Activated T-cell treated with anti-CD3 and anti-CD28 coated beads, Interleukin-2, amount 50 U/mL, for 72 hours (primary cell): ENCODE measurements around the gene ARSB. TPM values are rescaled to one million over a fixed set of nuclear protein-coding genes. Genes with fewer than 3 reads are reported as not detected.

Source experiments
- ATAC-seq, 2 donors: fragments of 150-1000 bp; cut with Tn5 transposase; replicated peaks in 1 of 2; 2 replicates each; pipeline ENCODE4 v1.10.0; 2021; ENCODE audit warnings: moderate library complexity in 2 of 2, mild to moderate bottlenecking in 1 of 2
- DNase-seq, 2 donors: peaks; one replicate each; pipeline ENCODE4 v3.0.0; 2021 to 2022; ENCODE audit warnings: mixed read lengths in 1 of 2
- H3K27ac Mint-ChIP-seq: one replicate; pipeline ENCODE4 v1.8.0; 2022; ENCODE audit warnings: mild to moderate bottlenecking, moderate library complexity, mixed read lengths
- H3K27me3 Mint-ChIP-seq: one replicate; pipeline ENCODE4 v1.8.0; 2022; ENCODE audit warnings: low read depth, mixed read lengths
- H3K36me3 Mint-ChIP-seq, 2 donors: one replicate each; pipeline ENCODE4 v1.8.0; 2022; ENCODE audit warnings: mixed read lengths in 2 of 2, mild to moderate bottlenecking in 1 of 2; ENCODE audit not compliant: insufficient read depth in 2 of 2
- H3K4me1 Mint-ChIP-seq: one replicate; pipeline ENCODE4 v1.8.0; 2022; ENCODE audit warnings: low read depth, mixed read lengths
- H3K4me3 Mint-ChIP-seq, 2 donors: one replicate each; pipeline ENCODE4 v1.8.0; 2022; ENCODE audit warnings: mild to moderate bottlenecking in 2 of 2, mixed read lengths in 2 of 2, moderate library complexity in 2 of 2
- H3K9me3 Mint-ChIP-seq, 2 donors: one replicate each; pipeline ENCODE4 v1.8.0; 2022; ENCODE audit warnings: mixed read lengths in 2 of 2
- total RNA-seq, 2 donors: library from RNA; stranded (reverse); gene quantifications; one replicate each; pipeline ENCODE4 v1.2.3, GENCODE V29; 2022

ARSB gene
- total RNA-seq, 2 donors from 2014 or later = 12.4 to 15.3 TPM

DNA sequence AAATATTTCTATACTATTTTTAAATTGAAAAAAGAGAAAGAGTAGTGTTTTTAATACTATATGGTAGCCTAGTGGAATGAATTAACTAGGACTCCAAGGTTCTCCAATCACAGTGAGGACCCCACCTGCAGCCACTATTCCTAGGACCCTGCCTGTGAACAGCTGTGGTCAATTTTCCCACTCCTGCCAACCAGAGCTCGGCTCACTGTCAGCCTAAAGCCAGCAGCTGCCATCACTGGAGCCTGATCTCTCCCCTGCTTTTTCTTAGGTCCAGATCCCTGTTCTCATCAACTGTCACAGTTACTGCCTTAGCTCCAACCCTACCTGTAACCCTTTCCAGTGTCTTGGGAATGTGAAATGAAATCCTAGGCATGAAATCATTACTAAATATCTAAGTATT lies 25.3 kb downstream of the ARSB start:
- H3K4me3 Mint-ChIP-seq = no peak overlapping the region
- peaks cover 1 to 6% of the 10 kb centered on the region in 2 donors for H3K36me3 Mint-ChIP-seq
- H3K27ac Mint-ChIP-seq = no peak overlapping the region
- no peak for DNase-seq
- H3K27me3 Mint-ChIP-seq = no peaks in the 10 kb centered on the region
- ATAC-seq = no peak
- no peaks in the 10 kb centered on the region for H3K4me1 Mint-ChIP-seq
- H3K9me3 Mint-ChIP-seq = no peaks in the 10 kb centered on the region

DNA sequence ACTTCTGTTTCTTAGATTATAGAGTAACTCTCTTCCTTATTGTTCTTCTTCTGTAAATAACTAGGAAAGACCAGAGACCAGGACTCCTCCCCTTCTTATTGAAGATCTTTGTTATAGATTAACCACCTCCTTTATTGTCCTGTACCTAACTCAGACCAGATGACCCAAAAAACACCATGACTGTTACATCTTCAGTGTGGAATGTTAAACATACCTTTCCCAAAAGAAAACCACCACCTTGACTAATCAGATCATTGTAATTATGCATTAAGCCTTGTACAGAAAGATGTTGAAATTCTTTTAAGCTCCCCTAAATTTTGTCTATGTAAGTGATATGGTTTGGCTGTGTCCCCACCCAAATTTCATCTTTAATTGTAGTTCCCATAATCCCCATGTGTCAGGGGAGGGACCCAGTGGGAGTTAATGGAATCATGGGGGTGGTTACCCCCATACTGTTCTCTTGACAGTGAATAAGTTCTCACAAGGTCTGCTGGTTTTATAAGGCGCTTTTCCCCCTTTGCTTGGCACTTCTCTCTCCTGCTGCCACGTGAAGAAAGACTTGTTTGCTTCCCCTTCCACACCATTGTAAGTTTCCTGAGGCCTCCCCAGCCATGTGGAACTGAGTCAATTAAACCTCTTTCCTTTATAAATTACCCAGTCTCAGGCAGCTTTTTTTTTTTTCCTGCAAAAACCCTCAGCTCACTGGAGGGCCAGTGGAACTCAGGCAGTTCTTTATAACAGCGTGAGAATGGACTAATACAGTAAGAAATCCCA lies 26.3 kb downstream of the ARSB start:
- Mint-ChIP-seq H3K27ac (peak overlapping the region; percentile 1), H3K36me3 (peaks cover 1 to 4% of the 10 kb centered on the region in 2 donors), H3K27me3 (no peaks in the 10 kb centered on the region), H3K9me3 (no peaks in the 10 kb centered on the region), H3K4me3 (no peak overlapping the region), H3K4me1 (peaks cover 4% of the 10 kb centered on the region)
- DNase-seq = no peak
- no peak for ATAC-seq

DNA sequence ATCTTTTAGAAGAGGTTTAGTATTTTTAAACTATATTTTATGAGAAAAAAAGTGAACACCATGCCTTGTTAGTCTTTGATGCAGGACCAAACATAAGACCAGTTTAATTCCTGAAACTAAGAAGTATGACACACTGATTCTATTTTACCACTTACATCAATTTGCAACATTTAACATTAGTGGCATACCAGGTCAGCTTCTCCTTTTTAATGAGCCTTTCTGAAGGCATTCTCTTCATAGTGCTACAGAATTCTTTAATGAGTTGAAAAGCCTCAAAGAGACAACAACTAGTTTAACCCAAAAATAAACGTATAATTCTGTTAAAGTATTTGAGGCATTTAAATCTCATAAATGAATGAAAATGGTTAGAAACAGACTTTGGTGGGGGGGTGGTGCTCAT lies 28.2 kb downstream of the ARSB start:
- H3K36me3 Mint-ChIP-seq = peaks cover 1 to 3% of the 10 kb centered on the region in 2 donors
- no peaks in the 10 kb centered on the region for H3K27me3 Mint-ChIP-seq
- H3K9me3 Mint-ChIP-seq = no peaks in the 10 kb centered on the region
- ATAC-seq = no peak
- H3K27ac Mint-ChIP-seq = no peak overlapping the region
- DNase-seq = no peak
- no peak overlapping the region for H3K4me3 Mint-ChIP-seq
- H3K4me1 Mint-ChIP-seq = peaks cover 21% of the 10 kb centered on the region

DNA sequence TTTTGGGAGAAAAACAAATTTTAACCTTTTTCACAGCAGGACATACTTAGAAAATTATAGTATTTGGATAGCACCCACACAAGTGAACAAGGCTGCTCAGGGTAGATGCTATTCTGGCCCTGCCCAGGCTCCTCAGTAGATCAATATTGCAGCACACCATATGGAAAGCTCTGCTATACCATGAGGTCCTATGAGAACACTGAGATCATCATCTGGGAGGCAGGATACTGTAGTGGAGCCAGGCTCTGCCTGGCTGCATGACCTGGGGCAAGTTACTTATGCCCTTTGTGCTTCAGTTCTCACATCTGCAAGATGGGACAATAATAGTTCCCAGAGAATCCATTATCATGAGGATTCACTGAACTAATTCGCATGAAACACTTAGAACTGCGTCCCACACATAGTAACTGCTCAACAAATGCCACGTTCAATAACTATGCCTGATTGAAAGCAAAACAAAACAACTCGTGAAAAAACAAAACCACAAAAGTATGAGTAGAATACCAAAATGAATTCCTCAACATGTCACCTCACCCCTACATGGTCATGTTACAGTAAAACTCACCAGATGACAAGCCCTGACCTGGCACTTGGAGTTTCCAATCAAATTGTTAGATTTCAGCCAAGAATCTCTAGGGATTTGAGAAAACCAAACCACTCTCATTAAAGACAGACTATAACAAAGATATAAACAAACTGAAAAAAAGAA lies 31.9 kb downstream of the ARSB start:
- DNase-seq (peak; percentile 4 to 14), ATAC-seq (peak; percentile 80 to 95)
- Mint-ChIP-seq H3K36me3 (peaks cover 0 to 2% of the 10 kb centered on the region in 2 donors), H3K9me3 (no peaks in the 10 kb centered on the region), H3K4me1 (peaks cover 21% of the 10 kb centered on the region), H3K27ac (peak overlapping the region; percentile 91), H3K4me3 (peak overlapping the region in 1 of 2 donors; percentile 71), H3K27me3 (no peaks in the 10 kb centered on the region)

DNA sequence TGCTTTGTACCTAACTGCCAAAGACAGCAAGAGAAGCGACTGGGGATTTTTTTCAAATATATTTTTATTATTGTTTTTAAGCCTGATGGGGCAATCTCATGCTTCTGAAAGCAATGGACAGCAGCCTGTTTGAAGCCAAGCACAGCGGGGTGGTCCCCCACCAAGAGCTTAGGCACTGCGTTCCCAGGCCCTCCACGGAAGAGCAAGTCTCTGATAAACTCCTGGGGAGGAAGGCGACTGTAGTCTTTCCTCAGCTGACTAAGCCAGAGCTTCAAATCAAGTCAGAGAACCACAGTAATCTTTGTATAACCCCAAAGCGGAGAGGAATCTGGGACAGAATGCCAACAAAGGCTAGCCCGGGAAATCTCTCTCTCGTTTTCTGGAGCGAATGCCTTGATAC lies 54.4 kb downstream of the ARSB start:
- no peaks in the 10 kb centered on the region for H3K4me1 Mint-ChIP-seq
- no peaks in the 10 kb centered on the region for H3K27me3 Mint-ChIP-seq
- H3K9me3 Mint-ChIP-seq = no peaks in the 10 kb centered on the region
- no peak overlapping the region for H3K27ac Mint-ChIP-seq
- no peaks in the 10 kb centered on the region for H3K36me3 Mint-ChIP-seq
- DNase-seq (no peak), ATAC-seq (no peak)
- H3K4me3 Mint-ChIP-seq = no peak overlapping the region

- ATAC-seq (peak; percentile 63 to 91), DNase-seq (peak in 1 of 2 donors; percentile 12)
- Mint-ChIP-seq H3K36me3 (no peaks in the 10 kb centered on the region), H3K9me3 (no peaks in the 10 kb centered on the region), H3K4me3 (no peak overlapping the region), H3K27ac (no peak overlapping the region), H3K27me3 (no peaks in the 10 kb centered on the region), H3K4me1 (no peaks in the 10 kb centered on the region)
Observed at GRCh38 chr5:78929833-78930232, 55.3 kb downstream of the ARSB start.

GRCh38 chr5:78927657-78928282 lies 57.3 kb downstream of the ARSB start:
- DNase-seq (no peak), ATAC-seq (no peak)
- Mint-ChIP-seq H3K27me3 (no peaks in the 10 kb centered on the region), H3K9me3 (no peaks in the 10 kb centered on the region), H3K4me1 (no peaks in the 10 kb centered on the region), H3K27ac (no peak overlapping the region), H3K36me3 (no peaks in the 10 kb centered on the region), H3K4me3 (no peak overlapping the region)

- Mint-ChIP-seq H3K9me3 (no peaks in the 10 kb centered on the region), H3K4me3 (no peak overlapping the region), H3K27ac (no peak overlapping the region), H3K4me1 (no peaks in the 10 kb centered on the region), H3K27me3 (no peaks in the 10 kb centered on the region), H3K36me3 (no peaks in the 10 kb centered on the region)
- DNase-seq (no peak), ATAC-seq (no peak)
Observed at GRCh38 chr5:78926252-78926651, 58.9 kb downstream of the ARSB start.

DNA sequence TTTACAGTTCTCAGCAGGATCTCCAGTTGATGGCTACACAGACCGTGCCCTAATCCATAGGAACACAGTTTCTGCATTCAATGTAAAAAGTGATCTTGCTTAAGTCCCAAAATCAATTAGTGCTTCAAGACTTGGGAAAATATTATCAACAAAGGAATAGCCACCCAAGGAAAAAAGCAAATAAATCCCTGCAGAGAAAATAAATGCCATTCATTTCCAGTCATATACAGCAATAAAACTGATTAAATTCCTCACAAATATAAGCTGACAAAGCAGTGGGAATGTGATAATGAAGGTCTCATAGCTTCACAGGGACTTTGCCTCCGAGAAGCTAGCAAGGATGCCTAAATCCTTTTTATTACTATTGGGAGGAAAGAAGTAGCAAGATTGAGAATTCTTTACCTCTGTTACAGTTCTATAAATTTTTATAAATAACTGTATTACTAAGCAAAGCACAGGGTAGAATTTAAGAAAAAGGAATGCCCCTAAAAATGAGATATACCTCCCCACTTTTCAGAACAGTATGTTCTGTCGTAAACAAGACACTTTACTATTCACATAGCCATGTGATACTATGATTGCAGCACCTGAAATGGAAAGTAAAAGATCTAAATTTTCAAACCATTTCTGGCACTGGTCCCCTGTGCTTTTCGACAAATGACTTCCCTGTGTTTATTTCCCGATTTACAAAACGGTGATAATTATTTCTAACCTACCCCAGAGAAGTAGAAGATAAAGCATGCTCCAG lies 59.8 kb downstream of the ARSB start:
- Mint-ChIP-seq H3K36me3 (no peaks in the 10 kb centered on the region), H3K9me3 (no peaks in the 10 kb centered on the region), H3K4me1 (no peaks in the 10 kb centered on the region), H3K4me3 (no peak overlapping the region), H3K27ac (no peak overlapping the region), H3K27me3 (no peaks in the 10 kb centered on the region)
- DNase-seq = no peak
- ATAC-seq = no peak

- peak in 1 of 2 donors; percentile 68 for ATAC-seq
- Mint-ChIP-seq H3K36me3 (no peaks in the 10 kb centered on the region), H3K4me1 (no peaks in the 10 kb centered on the region), H3K4me3 (no peak overlapping the region), H3K9me3 (no peaks in the 10 kb centered on the region), H3K27ac (no peak overlapping the region), H3K27me3 (no peaks in the 10 kb centered on the region)
- DNase-seq = no peak
Observed at GRCh38 chr5:78923622-78923970, 61.5 kb downstream of the ARSB start.

DNA sequence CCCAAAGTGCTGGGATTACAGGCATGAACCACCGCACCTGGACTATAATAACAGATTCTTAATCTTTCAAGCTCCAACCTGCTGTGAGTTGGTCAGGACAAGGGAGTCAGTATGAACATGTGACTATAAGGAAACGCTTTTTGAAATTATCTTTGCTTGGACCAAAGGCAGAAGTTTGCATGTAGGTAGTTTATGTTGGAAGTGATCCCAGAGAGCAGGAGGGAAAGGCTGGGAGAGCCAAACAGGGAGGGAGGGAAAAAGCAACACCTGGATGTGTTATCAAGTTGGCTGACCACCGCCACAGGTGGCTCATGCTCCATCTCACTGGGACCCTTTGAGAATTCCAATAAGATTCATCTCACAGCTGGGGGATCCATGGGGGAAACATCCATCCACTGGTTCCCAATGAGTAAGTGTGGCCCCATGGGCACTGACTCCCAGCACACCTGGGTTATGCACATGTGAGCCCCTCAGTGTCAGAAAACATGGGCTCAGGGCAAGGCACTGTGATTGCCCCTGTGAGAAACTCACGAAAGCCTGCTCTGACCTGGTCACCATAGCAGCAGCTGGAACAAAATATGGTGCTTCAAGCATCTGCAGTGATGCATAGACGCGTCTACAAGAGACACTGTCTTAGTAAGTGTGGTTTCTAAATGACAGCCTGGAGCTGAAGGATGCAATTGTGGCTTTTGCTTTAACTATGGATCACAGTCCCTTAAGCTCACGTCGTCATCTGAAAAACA lies 62.1 kb downstream of the ARSB start:
- no peaks in the 10 kb centered on the region for H3K36me3 Mint-ChIP-seq
- H3K4me1 Mint-ChIP-seq = no peaks in the 10 kb centered on the region
- H3K4me3 Mint-ChIP-seq = no peak overlapping the region
- ATAC-seq (peak; percentile 90 to 98), DNase-seq (peak; percentile 5 to 44)
- H3K9me3 Mint-ChIP-seq = no peaks in the 10 kb centered on the region
- no peaks in the 10 kb centered on the region for H3K27me3 Mint-ChIP-seq
- H3K27ac Mint-ChIP-seq = no peak overlapping the region

- H3K4me1 Mint-ChIP-seq = no peaks in the 10 kb centered on the region
- DNase-seq (no peak), ATAC-seq (no peak)
- H3K9me3 Mint-ChIP-seq = no peaks in the 10 kb centered on the region
- no peaks in the 10 kb centered on the region for H3K36me3 Mint-ChIP-seq
- H3K27ac Mint-ChIP-seq = no peak overlapping the region
- no peak overlapping the region for H3K4me3 Mint-ChIP-seq
- H3K27me3 Mint-ChIP-seq = no peaks in the 10 kb centered on the region
Observed at GRCh38 chr5:78920604-78921003, 64.5 kb downstream of the ARSB start.
